Measurements from ENCODE around the gene ZBTB24. TPM values are rescaled to one million over a fixed set of nuclear protein-coding genes. Genes with fewer than 3 reads are reported as not detected.

The ZBTB24 gene
- total RNA-seq, 2 donors from 2014 or later = 14.2 to 15.9 TPM

GRCh38 chr6:109440331-109441068 lies 42.5 kb downstream of the ZBTB24 start, which contains the start of the genes PPIL6 and SMPD2:
Gene PPIL6 (minus strand): TSS chr6:109440628. CDS start chr6:109440590, 38 bp downstream.
Gene SMPD2 (plus strand): TSS chr6:109440724. CDS start chr6:109441122, 398 bp downstream.
- H3K27me3 Mint-ChIP-seq (ENCODE audit: low read depth) = no peaks in the 10 kb centered on the region
- peak; percentile 92 to 93 for ATAC-seq (replicated peaks in 1 of 2)
- H3K9me3 Mint-ChIP-seq = no peaks in the 10 kb centered on the region
- peak within 1 kb of the TSS; percentile 73 for H3K27ac Mint-ChIP-seq
- peaks cover 12% of the 10 kb centered on the region for H3K4me1 Mint-ChIP-seq (ENCODE audit: low read depth)
- peak within 1 kb of the TSS; percentile 94 for H3K4me3 Mint-ChIP-seq
- peak; percentile 78 to 87 for DNase-seq
- peaks cover 0 to 2% of the 10 kb centered on the region in 2 donors for H3K36me3 Mint-ChIP-seq (ENCODE audit: insufficient read depth in 2 of 2)

- H3K4me3 Mint-ChIP-seq = no peak overlapping the region
Observed at GRCh38 chr6:109436041-109436440, 47.0 kb downstream of the ZBTB24 start.

GRCh38 chr6:109434456-109434855 lies 48.6 kb downstream of the ZBTB24 start:
- no peak overlapping the region for H3K4me3 Mint-ChIP-seq
- no peak overlapping the region for H3K27ac Mint-ChIP-seq
- ATAC-seq (replicated peaks in 1 of 2) (no peak), DNase-seq (no peak)
- H3K4me1 Mint-ChIP-seq (ENCODE audit: low read depth) = no peaks in the 10 kb centered on the region
- no peaks in the 10 kb centered on the region for H3K9me3 Mint-ChIP-seq
- no peaks in the 10 kb centered on the region for H3K27me3 Mint-ChIP-seq (ENCODE audit: low read depth)
- H3K36me3 Mint-ChIP-seq (ENCODE audit: insufficient read depth in 2 of 2) = no peaks in the 10 kb centered on the region

More at GRCh38 chr6:109436041-109436440, 47.0 kb downstream of the ZBTB24 start:
- H3K36me3 Mint-ChIP-seq (ENCODE audit: insufficient read depth in 2 of 2) = no peaks in the 10 kb centered on the region
- peaks cover under 1% of the 10 kb centered on the region for H3K4me1 Mint-ChIP-seq (ENCODE audit: low read depth)
- no peak overlapping the region for H3K27ac Mint-ChIP-seq
- no peak for DNase-seq
- H3K27me3 Mint-ChIP-seq (ENCODE audit: low read depth) = no peaks in the 10 kb centered on the region
- H3K9me3 Mint-ChIP-seq = no peaks in the 10 kb centered on the region
- ATAC-seq (replicated peaks in 1 of 2) = no peak

GRCh38 chr6:109429496-109429895 lies 53.5 kb downstream of the ZBTB24 start:
- ATAC-seq (replicated peaks in 1 of 2) (no peak), DNase-seq (no peak)
- Mint-ChIP-seq H3K27ac (no peak overlapping the region), H3K4me1 (ENCODE audit: low read depth) (no peaks in the 10 kb centered on the region), H3K36me3 (ENCODE audit: insufficient read depth in 2 of 2) (no peaks in the 10 kb centered on the region), H3K27me3 (ENCODE audit: low read depth) (no peaks in the 10 kb centered on the region), H3K4me3 (no peak overlapping the region), H3K9me3 (no peaks in the 10 kb centered on the region)

GRCh38 chr6:109428889-109429477 lies 54.0 kb downstream of the ZBTB24 start:
- no peaks in the 10 kb centered on the region for H3K27me3 Mint-ChIP-seq (ENCODE audit: low read depth)
- H3K9me3 Mint-ChIP-seq = no peaks in the 10 kb centered on the region
- DNase-seq (no peak), ATAC-seq (replicated peaks in 1 of 2) (no peak)
- H3K4me1 Mint-ChIP-seq (ENCODE audit: low read depth) = no peaks in the 10 kb centered on the region
- no peak overlapping the region for H3K27ac Mint-ChIP-seq
- H3K36me3 Mint-ChIP-seq (ENCODE audit: insufficient read depth in 2 of 2) = no peaks in the 10 kb centered on the region
- H3K4me3 Mint-ChIP-seq = no peak overlapping the region

GRCh38 chr6:109424946-109425345 lies 58.1 kb downstream of the ZBTB24 start:
- Mint-ChIP-seq H3K4me1 (ENCODE audit: low read depth) (no peaks in the 10 kb centered on the region), H3K27ac (no peak overlapping the region), H3K4me3 (no peak overlapping the region), H3K9me3 (no peaks in the 10 kb centered on the region), H3K27me3 (ENCODE audit: low read depth) (no peaks in the 10 kb centered on the region), H3K36me3 (ENCODE audit: insufficient read depth in 2 of 2) (no peaks in the 10 kb centered on the region)
- ATAC-seq (replicated peaks in 1 of 2) = no peak
- no peak for DNase-seq

- Mint-ChIP-seq H3K4me1 (ENCODE audit: low read depth) (no peaks in the 10 kb centered on the region), H3K27ac (no peak overlapping the region), H3K36me3 (ENCODE audit: insufficient read depth in 2 of 2) (no peaks in the 10 kb centered on the region), H3K27me3 (ENCODE audit: low read depth) (no peaks in the 10 kb centered on the region), H3K4me3 (no peak overlapping the region), H3K9me3 (no peaks in the 10 kb centered on the region)
- no peak for ATAC-seq (replicated peaks in 1 of 2)
- DNase-seq = no peak
Observed at GRCh38 chr6:109421184-109421583, 61.8 kb downstream of the ZBTB24 start.

GRCh38 chr6:109420751-109421150 lies 62.3 kb downstream of the ZBTB24 start:
- H3K36me3 Mint-ChIP-seq (ENCODE audit: insufficient read depth in 2 of 2) = no peaks in the 10 kb centered on the region
- ATAC-seq (replicated peaks in 1 of 2) (no peak), DNase-seq (no peak)
- no peaks in the 10 kb centered on the region for H3K27me3 Mint-ChIP-seq (ENCODE audit: low read depth)
- H3K9me3 Mint-ChIP-seq = no peaks in the 10 kb centered on the region
- H3K4me1 Mint-ChIP-seq (ENCODE audit: low read depth) = no peaks in the 10 kb centered on the region
- H3K4me3 Mint-ChIP-seq = no peak overlapping the region
- no peak overlapping the region for H3K27ac Mint-ChIP-seq

- Mint-ChIP-seq H3K36me3 (ENCODE audit: insufficient read depth in 2 of 2) (no peaks in the 10 kb centered on the region), H3K27me3 (ENCODE audit: low read depth) (no peaks in the 10 kb centered on the region), H3K4me1 (ENCODE audit: low read depth) (no peaks in the 10 kb centered on the region), H3K27ac (no peak overlapping the region), H3K4me3 (no peak overlapping the region), H3K9me3 (no peaks in the 10 kb centered on the region)
- DNase-seq (no peak), ATAC-seq (replicated peaks in 1 of 2) (no peak)
Observed at GRCh38 chr6:109417646-109418045, 65.4 kb downstream of the ZBTB24 start.

Other genes starting within 250 kb of the ZBTB24 start
- gene CD164, start 100.8 kb downstream of the ZBTB24 start, total RNA-seq = 100 to 1,000 TPM; 164 to 215 TPM
- gene PPIL6, start 42.6 kb downstream of the ZBTB24 start, total RNA-seq = under 1 TPM; 0.17 to 0.56 TPM
- gene SMPD2, start 42.5 kb downstream of the ZBTB24 start, total RNA-seq = 1 to 10 TPM; 6.7 to 8.8 TPM
- gene MICAL1, start 27.4 kb downstream of the ZBTB24 start, total RNA-seq = 10 to 100 TPM; 70.4 to 76.7 TPM
- gene AK9, start 208.0 kb upstream of the ZBTB24 start, total RNA-seq = 10 to 100 TPM in 1 of 2 donors, 1 to 10 TPM in 1; 6.4 to 11.5 TPM
- 10 to 100 TPM; 15.0 to 21.0 TPM for gene FIG4, start 208.1 kb upstream of the ZBTB24 start, total RNA-seq

Measured in activated T-cell treated with anti-CD3 and anti-CD28 coated beads, Interleukin-2, amount 50 U/mL, for 72 hours (primary cell).